Right atrium auricular region (tissue), 2 donors: ENCODE data around the gene MYO1E. TPM values are rescaled to one million over a fixed set of nuclear protein-coding genes. Genes with fewer than 3 reads are reported as not detected.
"Not testable (repeated sequence)": the region's sequence is repeated elsewhere in the genome, so short reads cannot be mapped to it uniquely, and the experiment has no call there.

ENCODE experiments used
- DNase-seq: peaks from one replicate; pipeline ENCODE4 v3.0.0-alpha.2; 2019; ENCODE audit warnings: low spot score
- H3K27ac ChIP-seq, 2 donors: fragments of 200-600 bp; sonication (generic); 1 replicate in 1 of 2; 2 replicates in 1 of 2; pipeline ENCODE4 v1.5.1; 2016 to 2019
- H3K27me3 ChIP-seq, 2 donors: fragments of 200-600 bp; sonication (generic); one replicate each; pipeline versions ENCODE4 v1.5.1 to v1.6.0; 2017 to 2019
- H3K36me3 ChIP-seq: fragments of 200-600 bp; sonication (generic); one replicate; pipeline ENCODE4 v1.5.1; 2016
- H3K4me1 ChIP-seq, 2 donors: fragments of 200-600 bp; sonication (generic); one replicate each; pipeline versions ENCODE4 v1.5.1 to v1.6.0; 2017 to 2019
- H3K4me3 ChIP-seq, 2 donors: fragments of 200-600 bp; sonication (generic); 1 replicate in 1 of 2; 2 replicates in 1 of 2; pipeline ENCODE4 v1.5.1; 2017 to 2019; ENCODE audit warnings: mild to moderate bottlenecking in 1 of 2, moderate library complexity in 1 of 2
- H3K9me3 ChIP-seq, 2 donors: fragments of 200-600 bp; sonication (generic); one replicate each; pipeline ENCODE4 v1.5.1; 2019
- total RNA-seq, 2 donors: library from RNA; depleted of rRNA; stranded (reverse); fragments of >200 nt; gene quantifications; one replicate each; pipeline ENCODE4 v1.1.0, GENCODE V29; 2016
- TF ChIP-seq, protein P1 (sequence below), 2 donors: fragments of 200-600 bp; sonication (generic); IDR thresholded peaks; one replicate each; pipeline ENCODE4 v1.5.1; 2019; ENCODE audit warnings: antibody characterized with exemption in 2 of 2

The MYO1E gene
- total RNA-seq, 2 donors from 2014 or later, result 9.6 to 17.2 TPM

DNA sequence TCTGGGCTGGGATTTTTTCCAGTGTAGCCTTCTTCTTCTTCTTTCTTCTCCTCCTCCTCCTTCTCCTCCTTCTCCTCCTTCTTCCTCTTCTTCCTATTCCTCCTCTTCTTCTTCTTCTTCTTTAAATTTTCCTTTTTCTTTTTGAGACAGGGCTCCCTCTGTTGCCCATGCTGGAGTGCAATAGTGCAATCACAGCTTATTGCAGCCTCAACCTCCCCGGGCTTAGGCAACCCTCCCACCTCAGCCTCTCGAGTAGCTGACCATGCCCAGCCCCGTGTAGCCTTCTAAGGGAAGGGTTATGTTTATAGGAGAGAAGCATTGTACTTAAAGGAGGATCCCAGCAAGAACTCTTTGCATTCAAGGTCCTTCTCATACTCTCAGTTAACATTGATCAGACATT lies 24.0 kb upstream of the MYO1E start:
- H3K4me1 ChIP-seq, result peaks cover 0 to 3% of the 10 kb centered on the region in 2 donors
- no peak overlapping the region for H3K4me3 ChIP-seq
- H3K27ac ChIP-seq, result no peak overlapping the region
- TF ChIP-seq, protein P1, sequence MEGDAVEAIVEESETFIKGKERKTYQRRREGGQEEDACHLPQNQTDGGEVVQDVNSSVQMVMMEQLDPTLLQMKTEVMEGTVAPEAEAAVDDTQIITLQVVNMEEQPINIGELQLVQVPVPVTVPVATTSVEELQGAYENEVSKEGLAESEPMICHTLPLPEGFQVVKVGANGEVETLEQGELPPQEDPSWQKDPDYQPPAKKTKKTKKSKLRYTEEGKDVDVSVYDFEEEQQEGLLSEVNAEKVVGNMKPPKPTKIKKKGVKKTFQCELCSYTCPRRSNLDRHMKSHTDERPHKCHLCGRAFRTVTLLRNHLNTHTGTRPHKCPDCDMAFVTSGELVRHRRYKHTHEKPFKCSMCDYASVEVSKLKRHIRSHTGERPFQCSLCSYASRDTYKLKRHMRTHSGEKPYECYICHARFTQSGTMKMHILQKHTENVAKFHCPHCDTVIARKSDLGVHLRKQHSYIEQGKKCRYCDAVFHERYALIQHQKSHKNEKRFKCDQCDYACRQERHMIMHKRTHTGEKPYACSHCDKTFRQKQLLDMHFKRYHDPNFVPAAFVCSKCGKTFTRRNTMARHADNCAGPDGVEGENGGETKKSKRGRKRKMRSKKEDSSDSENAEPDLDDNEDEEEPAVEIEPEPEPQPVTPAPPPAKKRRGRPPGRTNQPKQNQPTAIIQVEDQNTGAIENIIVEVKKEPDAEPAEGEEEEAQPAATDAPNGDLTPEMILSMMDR (IDR thresholded peaks at IDR 0.05), result no peak
- no peaks in the 10 kb centered on the region for H3K36me3 ChIP-seq
- no peak for DNase-seq
- H3K27me3 ChIP-seq, result no peaks in the 10 kb centered on the region
- no peaks in the 10 kb centered on the region for H3K9me3 ChIP-seq

DNA sequence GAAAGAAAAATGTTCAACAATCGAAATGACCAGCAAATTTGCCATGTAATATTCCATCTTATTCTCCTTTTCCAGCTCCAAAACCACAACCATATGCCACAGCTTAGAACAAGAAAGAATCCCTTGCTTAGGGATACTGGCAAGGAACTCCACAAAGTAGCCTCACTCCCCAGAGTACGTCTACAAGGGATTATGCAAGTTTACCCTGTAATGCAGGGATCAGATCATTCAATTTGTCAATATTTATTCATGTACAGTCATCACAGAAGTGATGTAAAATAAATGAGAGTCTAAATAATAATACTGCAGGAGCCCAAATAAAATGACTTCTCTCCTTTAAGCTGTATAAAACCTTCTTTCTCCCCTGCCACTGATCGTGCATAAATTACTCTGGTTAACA lies 23.5 kb upstream of the MYO1E start:
- H3K27ac ChIP-seq, result no peak overlapping the region
- no peak for DNase-seq
- TF ChIP-seq, protein P1 (IDR thresholded peaks at IDR 0.05), result no peak
- H3K36me3 ChIP-seq, result no peaks in the 10 kb centered on the region
- H3K4me3 ChIP-seq, result no peak overlapping the region
- H3K9me3 ChIP-seq, result no peaks in the 10 kb centered on the region
- H3K27me3 ChIP-seq, result no peaks in the 10 kb centered on the region
- H3K4me1 ChIP-seq, result peaks cover 0 to 3% of the 10 kb centered on the region in 2 donors

DNA sequence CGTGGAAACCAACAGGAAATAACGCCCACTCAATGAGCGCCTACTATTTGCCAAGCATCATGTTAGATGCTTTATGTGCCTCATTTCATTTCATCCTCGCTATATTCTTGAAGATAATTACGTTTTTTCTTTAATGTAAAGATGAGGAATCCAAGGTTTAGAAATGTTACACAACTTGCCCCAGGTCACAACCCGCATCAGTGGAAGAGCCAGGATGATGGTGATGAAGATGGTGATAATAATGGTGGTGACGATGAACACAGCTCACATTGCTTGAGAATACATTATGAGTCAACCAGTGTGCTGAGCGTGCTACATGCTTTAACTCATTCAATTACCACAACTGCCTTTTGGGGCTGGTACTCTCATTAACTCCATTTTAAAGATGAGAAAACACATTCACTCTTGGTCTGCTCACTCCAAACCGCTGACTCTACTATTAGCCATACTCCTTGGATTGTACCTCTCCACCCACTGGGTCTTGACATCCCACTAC lies 21.5 kb upstream of the MYO1E start:
- Histone ChIP-seq H3K36me3 (no peaks in the 10 kb centered on the region), H3K4me1 (no peaks in the 10 kb centered on the region), H3K27me3 (no peaks in the 10 kb centered on the region), H3K27ac (no peak overlapping the region), H3K4me3 (no peak overlapping the region), H3K9me3 (no peaks in the 10 kb centered on the region)
- TF ChIP-seq, protein P1 (IDR thresholded peaks at IDR 0.05), result no peak
- no peak for DNase-seq

DNA sequence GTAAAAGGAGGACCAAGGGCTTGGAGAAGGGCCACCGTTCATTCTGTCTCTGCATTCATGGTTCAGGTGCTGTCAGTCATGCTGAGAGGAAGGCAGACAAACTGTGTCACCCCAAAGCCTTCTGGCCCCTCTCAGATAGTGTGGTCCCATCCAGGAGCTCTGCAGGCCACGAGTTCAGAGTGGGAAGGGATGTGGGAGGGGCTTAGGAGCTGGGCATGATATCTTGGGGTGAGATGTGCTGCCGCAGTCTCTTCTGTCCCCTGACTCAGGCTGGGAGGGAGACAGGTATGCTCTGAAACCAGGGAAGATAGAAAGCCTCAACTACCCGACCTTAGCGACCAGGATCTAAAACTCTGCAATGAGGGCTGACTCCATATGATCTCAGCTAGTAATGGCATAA lies 19.6 kb upstream of the MYO1E start:
- Histone ChIP-seq H3K4me1 (no peaks in the 10 kb centered on the region), H3K36me3 (no peaks in the 10 kb centered on the region), H3K9me3 (no peaks in the 10 kb centered on the region), H3K27ac (no peak overlapping the region), H3K27me3 (no peaks in the 10 kb centered on the region), H3K4me3 (no peak overlapping the region)
- DNase-seq, result no peak
- TF ChIP-seq, protein P1 (IDR thresholded peaks at IDR 0.05), result no peak

DNA sequence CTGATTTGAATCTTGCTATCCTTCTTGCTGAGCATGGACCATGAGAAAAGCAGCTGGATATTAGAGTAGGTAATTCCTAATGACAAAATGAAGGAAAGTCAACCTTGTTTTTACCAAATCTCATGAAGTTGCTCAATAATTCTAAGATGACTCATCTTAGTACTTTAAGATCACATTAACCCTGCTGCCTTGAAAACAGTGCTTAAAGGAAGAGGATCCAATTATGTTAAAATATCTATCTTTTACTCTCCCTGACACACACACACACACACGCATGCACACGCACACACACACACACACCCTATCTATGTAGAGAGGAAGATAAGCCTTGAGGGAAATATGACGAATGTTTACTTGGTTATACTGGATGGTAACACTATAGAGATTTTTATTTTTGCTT lies 16.0 kb upstream of the MYO1E start:
- no peaks in the 10 kb centered on the region for H3K4me1 ChIP-seq
- no peak overlapping the region for H3K4me3 ChIP-seq
- H3K9me3 ChIP-seq, result no peaks in the 10 kb centered on the region
- DNase-seq, result no peak
- no peaks in the 10 kb centered on the region for H3K27me3 ChIP-seq
- no peaks in the 10 kb centered on the region for H3K36me3 ChIP-seq
- TF ChIP-seq, protein P1 (IDR thresholded peaks at IDR 0.05), result no peak
- no peak overlapping the region for H3K27ac ChIP-seq

DNA sequence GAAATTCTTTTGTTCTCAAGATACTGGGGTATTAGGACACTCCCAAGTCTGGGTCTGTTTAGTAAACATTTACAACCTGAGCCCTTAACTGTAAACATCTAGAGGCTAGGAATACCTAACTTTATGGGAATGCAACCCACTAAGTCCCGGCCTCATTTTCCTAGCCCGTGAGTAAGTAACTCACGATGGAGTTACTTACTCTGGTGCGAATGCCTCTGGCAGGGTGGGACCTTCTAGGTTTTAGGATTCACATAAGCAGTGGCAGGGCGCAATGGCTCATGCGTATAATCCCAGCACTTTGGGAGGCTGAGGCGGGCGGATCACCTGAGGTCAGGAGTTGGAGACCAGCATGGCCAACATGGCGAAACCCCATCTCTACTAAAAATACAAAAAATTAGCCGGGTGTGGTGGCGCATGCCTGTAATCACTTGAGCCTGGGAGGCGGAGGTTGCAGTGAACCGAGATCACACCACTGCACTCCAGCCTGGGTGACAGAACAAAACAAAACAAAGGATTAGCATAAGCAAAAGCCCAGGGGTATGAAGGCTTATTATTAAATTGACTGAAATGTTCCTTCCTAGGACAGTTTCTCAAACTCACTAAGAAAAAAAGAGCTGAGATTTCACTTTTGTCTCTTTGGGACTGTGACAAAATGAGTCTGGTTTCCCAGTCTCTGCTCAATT lies 14.7 kb upstream of the MYO1E start:
- H3K4me3 ChIP-seq, DNase-seq, H3K9me3 ChIP-seq: not testable (repeated sequence)

More for the DNA sequence above, 14.7 kb upstream of the MYO1E start:
- not testable (repeated sequence) for H3K36me3 ChIP-seq, H3K4me1 ChIP-seq, H3K27me3 ChIP-seq, H3K27ac ChIP-seq
